DMS53 treated with DMSO at 0.1 percent for 48 hours (cell line): ENCODE results near the gene FDXR.

ENCODE experiments used
- DNase-seq: peaks from one replicate; lab custom pipeline; 2025; ENCODE audit not compliant: unreplicated experiment; lab: John Stamatoyannopoulos, UW

Gene FDXR

GRCh38 chr17:74858672-74859458 is 13.9 kb downstream of the FDXR start:
- DNase-seq = no peak

- no peak for DNase-seq
Measured at GRCh38 chr17:74857191-74857590, 15.6 kb downstream of the FDXR start.

- no peak for DNase-seq
Measured at GRCh38 chr17:74856112-74856511, 16.7 kb downstream of the FDXR start.

GRCh38 chr17:74855323-74855722 is 17.5 kb downstream of the FDXR start:
- DNase-seq = no peak

- no peak for DNase-seq
Measured at GRCh38 chr17:74854792-74855191, 18.0 kb downstream of the FDXR start.

- no peak for DNase-seq
Measured at GRCh38 chr17:74853669-74854068, 19.1 kb downstream of the FDXR start.

GRCh38 chr17:74853048-74853397 is 19.8 kb downstream of the FDXR start:
- no peak for DNase-seq

- DNase-seq = peak; percentile 58
Measured at GRCh38 chr17:74852237-74853047, 20.4 kb downstream of the FDXR start.

- peak; percentile 85 for DNase-seq
Measured at GRCh38 chr17:74851612-74852236, 21.1 kb downstream of the FDXR start.

GRCh38 chr17:74850914-74851313 is 21.9 kb downstream of the FDXR start:
- DNase-seq = no peak

- no peak for DNase-seq
Measured at GRCh38 chr17:74850310-74850709, 22.5 kb downstream of the FDXR start.

GRCh38 chr17:74848656-74849399 is 24.0 kb downstream of the FDXR start:
- no peak for DNase-seq

- DNase-seq = no peak
Measured at GRCh38 chr17:74846621-74847020, 26.2 kb downstream of the FDXR start.

- DNase-seq = no peak
Measured at GRCh38 chr17:74843352-74843627, 29.5 kb downstream of the FDXR start.

- peak; percentile 56 for DNase-seq
Measured at GRCh38 chr17:74842599-74843351, 30.0 kb downstream of the FDXR start.

- DNase-seq = no peak
Measured at GRCh38 chr17:74842146-74842598, 30.6 kb downstream of the FDXR start.

GRCh38 chr17:74840989-74841666 is 31.7 kb downstream of the FDXR start:
- DNase-seq = no peak

- DNase-seq = no peak
Measured at GRCh38 chr17:74839990-74840852, 32.6 kb downstream of the FDXR start.

GRCh38 chr17:74838274-74838673 is 34.5 kb downstream of the FDXR start:
- no peak for DNase-seq
